ENCODE results near the gene RAB44. TPM values are rescaled to one million over a fixed set of nuclear protein-coding genes. Genes with fewer than 3 reads are reported as not detected.
"Not testable (repeated sequence)": the region's sequence is repeated elsewhere in the genome, so short reads cannot be mapped to it uniquely, and the experiment has no call there.

RAB44 gene
- total and polyA plus RNA-seq, 3 experiments from 2014 or later, result not detected

GRCh38 chr6:36702656-36703055 is 5.0 kb downstream of the RAB44 start:
- CTCF ChIA-PET, result no interaction called here
- Mint-ChIP-seq H3K4me3 (no peak overlapping the region), H3K27ac (no peak overlapping the region), H3K4me1 (no peaks in the 10 kb centered on the region), H3K27me3 (peaks cover 7 to 10% of the 10 kb centered on the region in 2 donors), H3K36me3 (no peaks in the 10 kb centered on the region), H3K9me3 (no peaks in the 10 kb centered on the region)
- H3K4me3 ChIP-seq (ENCODE audit: low read length), result no peak overlapping the region
- no peak overlapping the region for H3K27ac ChIP-seq (ENCODE audit: low read depth, low read length)
- no peak for DNase-seq
- no peaks in the 10 kb centered on the region for H3K36me3 ChIP-seq (ENCODE audit: insufficient read depth, low read length)
- H3K9me3 ChIP-seq (ENCODE audit: low read length), result no peaks in the 10 kb centered on the region
- H3K27me3 ChIP-seq (ENCODE audit: insufficient read depth, low read length, poor library complexity, severe bottlenecking), result no peaks in the 10 kb centered on the region
- no peaks in the 10 kb centered on the region for H3K4me1 ChIP-seq (ENCODE audit: insufficient read depth, low read length)
- POLR2A ChIA-PET, result no interaction called here

- Histone ChIP-seq H3K27me3 (ENCODE audit: insufficient read depth, low read length, poor library complexity, severe bottlenecking) (no peaks in the 10 kb centered on the region), H3K4me3 (ENCODE audit: low read length) (no peak overlapping the region), H3K36me3 (ENCODE audit: insufficient read depth, low read length) (no peaks in the 10 kb centered on the region), H3K9me3 (ENCODE audit: low read length) (no peaks in the 10 kb centered on the region), H3K4me1 (ENCODE audit: insufficient read depth, low read length) (no peaks in the 10 kb centered on the region), H3K27ac (ENCODE audit: low read depth, low read length) (no peak overlapping the region)
- ChIA-PET CTCF (no interaction called here), POLR2A (no interaction called here)
- Mint-ChIP-seq H3K36me3 (no peaks in the 10 kb centered on the region), H3K9me3 (no peaks in the 10 kb centered on the region), H3K27ac (no peak overlapping the region), H3K4me3 (no peak overlapping the region), H3K4me1 (no peaks in the 10 kb centered on the region), H3K27me3 (peaks cover 7 to 10% of the 10 kb centered on the region in 2 donors)
- DNase-seq, result no peak
Observed at GRCh38 chr6:36703081-36703606, 5.5 kb downstream of the RAB44 start.

- H3K9me3 ChIP-seq (ENCODE audit: low read length), result no peaks in the 10 kb centered on the region
- no peak for DNase-seq
- Mint-ChIP-seq H3K4me1 (no peaks in the 10 kb centered on the region), H3K27me3 (peaks cover 4 to 7% of the 10 kb centered on the region in 2 donors), H3K36me3 (no peaks in the 10 kb centered on the region), H3K27ac (peak overlapping the region in 1 of 8 donors; percentile 2), H3K4me3 (no peak overlapping the region), H3K9me3 (no peaks in the 10 kb centered on the region)
- no peak overlapping the region for H3K4me3 ChIP-seq (ENCODE audit: low read length)
- H3K4me1 ChIP-seq (ENCODE audit: insufficient read depth, low read length), result no peaks in the 10 kb centered on the region
- ChIA-PET CTCF (no interaction called here), POLR2A (no interaction called here)
- H3K27me3 ChIP-seq (ENCODE audit: insufficient read depth, low read length, poor library complexity, severe bottlenecking), result no peaks in the 10 kb centered on the region
- no peak overlapping the region for H3K27ac ChIP-seq (ENCODE audit: low read depth, low read length)
- no peaks in the 10 kb centered on the region for H3K36me3 ChIP-seq (ENCODE audit: insufficient read depth, low read length)
Observed at GRCh38 chr6:36703982-36704381, 6.4 kb downstream of the RAB44 start.

GRCh38 chr6:36704961-36705577 is 7.4 kb downstream of the RAB44 start:
- H3K4me1 Mint-ChIP-seq; H3K27me3 ChIP-seq (ENCODE audit: insufficient read depth, low read length, poor library complexity, severe bottlenecking); H3K36me3 Mint-ChIP-seq; H3K4me3 Mint-ChIP-seq; H3K27me3 Mint-ChIP-seq; H3K36me3 ChIP-seq (ENCODE audit: insufficient read depth, low read length); H3K27ac ChIP-seq (ENCODE audit: low read depth, low read length); H3K4me3 ChIP-seq (ENCODE audit: low read length); DNase-seq; POLR2A ChIA-PET; H3K4me1 ChIP-seq (ENCODE audit: insufficient read depth, low read length); H3K27ac Mint-ChIP-seq; H3K9me3 ChIP-seq (ENCODE audit: low read length); H3K9me3 Mint-ChIP-seq: not testable (repeated sequence)
- CTCF ChIA-PET, result interaction anchor here (1.0 kb wide), 1 partner anchor 399 kb away, joined by 3 read pairs; no protein-coding TSS in a partner anchor

GRCh38 chr6:36706339-36706738 is 8.7 kb downstream of the RAB44 start:
- ChIA-PET POLR2A (no interaction called here), CTCF (interaction anchor here (1.5 kb wide), 1 partner anchor 53 kb away, joined by 3 read pairs; no protein-coding TSS in a partner anchor)
- H3K9me3 ChIP-seq (ENCODE audit: low read length), result no peaks in the 10 kb centered on the region
- H3K4me3 Mint-ChIP-seq, result no peak overlapping the region
- no peak overlapping the region for H3K27ac ChIP-seq (ENCODE audit: low read depth, low read length)
- no peak for DNase-seq
- H3K27me3 Mint-ChIP-seq, result peaks cover 4 to 7% of the 10 kb centered on the region in 2 donors
- H3K9me3 Mint-ChIP-seq, result no peaks in the 10 kb centered on the region
- no peak overlapping the region for H3K27ac Mint-ChIP-seq
- H3K27me3 ChIP-seq (ENCODE audit: insufficient read depth, low read length, poor library complexity, severe bottlenecking), result no peaks in the 10 kb centered on the region
- no peaks in the 10 kb centered on the region for H3K4me1 Mint-ChIP-seq
- no peaks in the 10 kb centered on the region for H3K36me3 ChIP-seq (ENCODE audit: insufficient read depth, low read length)
- no peaks in the 10 kb centered on the region for H3K4me1 ChIP-seq (ENCODE audit: insufficient read depth, low read length)
- H3K36me3 Mint-ChIP-seq, result no peaks in the 10 kb centered on the region
- H3K4me3 ChIP-seq (ENCODE audit: low read length), result no peak overlapping the region

- Mint-ChIP-seq H3K9me3 (no peaks in the 10 kb centered on the region), H3K4me3 (no peak overlapping the region), H3K36me3 (no peaks in the 10 kb centered on the region), H3K4me1 (no peaks in the 10 kb centered on the region), H3K27ac (no peak overlapping the region), H3K27me3 (peaks cover 0 to 4% of the 10 kb centered on the region in 2 donors)
- no peaks in the 10 kb centered on the region for H3K27me3 ChIP-seq (ENCODE audit: insufficient read depth, low read length, poor library complexity, severe bottlenecking)
- ChIA-PET POLR2A (no interaction called here), CTCF (no interaction called here)
- no peaks in the 10 kb centered on the region for H3K9me3 ChIP-seq (ENCODE audit: low read length)
- no peaks in the 10 kb centered on the region for H3K4me1 ChIP-seq (ENCODE audit: insufficient read depth, low read length)
- H3K27ac ChIP-seq (ENCODE audit: low read depth, low read length), result no peak overlapping the region
- H3K36me3 ChIP-seq (ENCODE audit: insufficient read depth, low read length), result no peaks in the 10 kb centered on the region
- no peak for DNase-seq
- H3K4me3 ChIP-seq (ENCODE audit: low read length), result no peak overlapping the region
Observed at GRCh38 chr6:36712816-36713215, 15.2 kb downstream of the RAB44 start.

- no peak overlapping the region for H3K27ac ChIP-seq (ENCODE audit: low read depth, low read length)
- POLR2A ChIA-PET, result no interaction called here
- H3K4me3 ChIP-seq (ENCODE audit: low read length), result no peak overlapping the region
- no peaks in the 10 kb centered on the region for H3K36me3 Mint-ChIP-seq
- H3K4me1 Mint-ChIP-seq, result no peaks in the 10 kb centered on the region
- H3K27me3 ChIP-seq (ENCODE audit: insufficient read depth, low read length, poor library complexity, severe bottlenecking), result no peaks in the 10 kb centered on the region
- no peaks in the 10 kb centered on the region for H3K36me3 ChIP-seq (ENCODE audit: insufficient read depth, low read length)
- DNase-seq, result no peak
- no peak overlapping the region for H3K27ac Mint-ChIP-seq
- no peaks in the 10 kb centered on the region for H3K9me3 Mint-ChIP-seq
- H3K4me1 ChIP-seq (ENCODE audit: insufficient read depth, low read length), result no peaks in the 10 kb centered on the region
- CTCF ChIA-PET, result no interaction called here
- no peaks in the 10 kb centered on the region for H3K9me3 ChIP-seq (ENCODE audit: low read length)
- H3K27me3 Mint-ChIP-seq, result peaks cover 0 to 4% of the 10 kb centered on the region in 2 donors
- no peak overlapping the region for H3K4me3 Mint-ChIP-seq
Observed at GRCh38 chr6:36713846-36714245, 16.2 kb downstream of the RAB44 start.

- no peak for DNase-seq
- ChIA-PET POLR2A (no interaction called here), CTCF (no interaction called here)
- Histone ChIP-seq H3K36me3 (ENCODE audit: insufficient read depth, low read length) (no peaks in the 10 kb centered on the region), H3K4me1 (ENCODE audit: insufficient read depth, low read length) (no peaks in the 10 kb centered on the region), H3K9me3 (ENCODE audit: low read length) (no peaks in the 10 kb centered on the region), H3K27ac (ENCODE audit: low read depth, low read length) (no peak overlapping the region), H3K4me3 (ENCODE audit: low read length) (no peak overlapping the region), H3K27me3 (ENCODE audit: insufficient read depth, low read length, poor library complexity, severe bottlenecking) (no peaks in the 10 kb centered on the region)
- Mint-ChIP-seq H3K36me3 (no peaks in the 10 kb centered on the region), H3K27ac (no peak overlapping the region), H3K27me3 (peaks cover 0 to 4% of the 10 kb centered on the region in 2 donors), H3K4me3 (no peak overlapping the region), H3K4me1 (no peaks in the 10 kb centered on the region), H3K9me3 (no peaks in the 10 kb centered on the region)
Observed at GRCh38 chr6:36714511-36714910, 16.9 kb downstream of the RAB44 start.

Data from CD8-positive, alpha-beta memory T cell (primary cell).